Measurements from ENCODE around the gene DNMT3L. TPM values are rescaled to one million over a fixed set of nuclear protein-coding genes. Genes with fewer than 3 reads are reported as not detected.

The DNMT3L gene
- total RNA-seq (2022; extraction: Qiagen RNA extraction) = not detected in 5 replicates

DNA sequence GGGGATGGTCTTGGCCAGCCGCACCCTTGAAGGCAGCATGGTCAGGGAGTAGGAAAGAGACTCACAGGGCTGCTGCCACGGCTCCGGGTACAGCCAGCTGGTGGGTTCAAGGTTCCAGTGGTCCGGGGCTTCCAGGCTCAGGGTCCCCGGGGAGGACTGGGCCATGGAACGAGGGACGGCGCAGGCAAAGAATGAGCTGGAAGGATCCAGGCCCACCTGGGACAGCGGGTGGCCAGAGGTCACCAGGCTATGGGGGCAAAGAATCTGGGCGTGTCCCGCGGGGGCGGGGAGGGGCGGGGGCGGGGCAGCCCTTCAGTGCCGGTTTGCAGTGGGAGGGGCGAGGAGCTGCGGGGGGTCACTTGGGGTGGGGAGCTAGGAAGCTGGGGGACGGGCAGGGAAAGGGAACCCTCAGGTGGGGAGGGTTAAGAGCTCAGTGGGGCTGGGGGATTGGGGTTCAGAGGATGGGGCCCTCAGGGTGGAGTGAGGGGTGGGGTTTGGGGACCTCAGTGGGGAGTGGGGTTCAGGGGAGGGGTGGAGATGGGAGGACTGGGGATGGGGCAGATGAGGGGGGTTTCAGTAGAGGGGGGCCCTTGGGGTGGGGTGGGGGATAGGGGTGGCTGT lies at the start of gene DNMT3L:
DNMT3L (minus strand) TSS at position 223 of the 621 bp plus-strand sequence. CDS start 638 bp downstream, outside the sequence.

DNA sequence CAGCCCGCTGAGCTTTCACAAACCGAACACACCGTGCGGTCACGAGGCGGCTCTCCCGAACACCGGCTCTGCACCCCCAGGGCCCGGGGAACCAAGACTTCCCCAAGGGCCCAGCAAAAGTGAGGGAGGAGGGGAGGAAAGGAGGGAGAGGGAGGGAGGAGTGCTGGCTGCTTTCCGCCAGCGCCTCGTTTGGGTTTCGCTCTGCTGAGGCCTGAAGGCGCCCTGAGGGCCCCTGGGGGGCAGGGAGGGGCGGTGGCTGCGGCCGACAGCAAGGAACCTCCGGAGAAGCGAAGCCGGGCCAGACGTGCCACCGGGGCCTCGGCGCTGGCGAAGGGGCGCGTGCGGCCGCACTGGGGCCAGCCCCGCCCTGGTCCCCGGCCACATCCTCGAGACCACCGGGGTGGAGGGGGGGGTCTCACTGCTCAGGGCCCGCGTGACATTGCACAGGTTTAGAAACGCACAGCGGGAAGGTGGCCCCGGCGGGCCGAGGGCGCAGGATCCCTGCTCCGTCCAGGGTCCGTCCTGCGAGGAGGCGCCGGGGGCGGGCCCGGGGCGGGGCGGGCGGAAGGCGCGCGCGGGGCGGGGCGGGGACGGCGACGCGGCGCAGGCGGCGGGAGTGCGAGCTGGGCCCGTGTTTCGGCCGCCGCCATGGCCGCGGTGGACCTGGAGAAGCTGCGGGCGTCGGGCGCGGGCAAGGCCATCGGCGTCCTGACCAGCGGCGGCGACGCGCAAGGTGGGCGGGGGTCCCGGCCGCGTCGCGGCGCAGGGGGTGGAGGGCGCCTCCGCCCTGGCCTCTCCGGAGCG lies 38.0 kb upstream of the DNMT3L start, which contains the start of gene PFKL:
PFKL (plus strand) TSS at position 596 of the 804 bp plus-strand sequence; CDS start at position 649, 53 bp downstream.

GRCh38 chr21:44285138-44285992 lies 23.7 kb upstream of the DNMT3L start, which contains the start of gene AIRE:
AIRE (plus strand) TSS chr21:44285876; CDS start chr21:44286007, 131 bp downstream.

GRCh38 chr21:44240842-44241241 lies 20.9 kb downstream of the DNMT3L start, which contains the start of gene ICOSLG:
ICOSLG (minus strand) TSS chr21:44240943; CDS start chr21:44240817, 126 bp downstream.

Other genes starting within 250 kb of the DNMT3L start
- gene TRAPPC10, start 249.6 kb downstream of the DNMT3L start, total RNA-seq (2022; extraction: Qiagen RNA extraction) = 13.4 to 22.4 TPM (median 20.0 TPM) in 5 replicates
- gene PWP2, start 154.5 kb downstream of the DNMT3L start, total RNA-seq (2022; extraction: Qiagen RNA extraction) = 0.41 to 3.2 TPM (median 2.0 TPM) in 5 replicates
- 2.1 to 5.1 TPM (median 3.8 TPM) in 5 replicates for gene GATD3, start 128.2 kb downstream of the DNMT3L start, total RNA-seq (2022; extraction: Qiagen RNA extraction)
- gene ICOSLG, start 21.0 kb downstream of the DNMT3L start, total RNA-seq (2022; extraction: Qiagen RNA extraction) = 4.0 to 5.6 TPM (median 4.5 TPM) in 5 replicates
- not detected in 5 replicates for gene AIRE, start 24.0 kb upstream of the DNMT3L start, total RNA-seq (2022; extraction: Qiagen RNA extraction)
- gene PFKL, start 38.2 kb upstream of the DNMT3L start, total RNA-seq (2022; extraction: Qiagen RNA extraction) = 34.4 to 59.5 TPM (median 51.7 TPM) in 5 replicates
- gene CFAP410, start 77.5 kb upstream of the DNMT3L start, total RNA-seq (2022; extraction: Qiagen RNA extraction) = 5.1 to 8.7 TPM (median 6.7 TPM) in 5 replicates
- 6.5 to 9.8 TPM (median 7.8 TPM) in 5 replicates for gene TRPM2, start 91.7 kb upstream of the DNMT3L start, total RNA-seq (2022; extraction: Qiagen RNA extraction)
- gene LRRC3, start 193.6 kb upstream of the DNMT3L start, total RNA-seq (2022; extraction: Qiagen RNA extraction) = 1.7 to 2.5 TPM (median 2.4 TPM) in 5 replicates

Measured in A549 treated with dexamethasone at 1 μM for 4 hours (cell line).